HCT116 (cell line): ENCODE data around the gene PLA2G2F. TPM values are rescaled to one million over a fixed set of nuclear protein-coding genes. Genes with fewer than 3 reads are reported as not detected.

Experiments used
- ATAC-seq: fragments of 200-7000 bp; cut with Tn5 transposase; 2 replicates; pipeline ENCODE4 v1.9.1; 2020; ENCODE audit warnings: mild to moderate bottlenecking, moderate library complexity
- BruUV-seq: library from RNA; stranded (reverse); fragments of 400-500 nt; replicated peaks from 2 replicates; lab custom pipeline; 2021; lab: Mats Ljungman, UMichigan
- CTCF ChIA-PET: fragments of 300-600 bp; sonication (Branson Sonifier 250); formaldehyde crosslinking; loops from one replicate; lab custom pipeline; 2021; ENCODE audit warnings: antibody characterized with exemption; lab: Charles Lee
- POLR2A ChIA-PET: fragments of 300-600, 350-600 bp; sonication (Branson Sonifier 250); formaldehyde crosslinking; loops from one replicate; lab custom pipeline; 2021; ENCODE audit warnings: antibody characterized with exemption; lab: Charles Lee
- RAD21 ChIA-PET, 2 experiments: fragments of 300-600 bp; sonication (Branson Sonifier 250); formaldehyde crosslinking; loops; one replicate each; lab custom pipeline; 2023; ENCODE audit warnings: low total read pairs in 2 of 2; ENCODE audit not compliant: uncharacterized antibody in 2 of 2, unreplicated experiment in 2 of 2, low non-redundant PET in 1 of 2; lab: Charles Lee
- DNase-seq: peaks from one replicate; pipeline ENCODE4 v3.0.0-alpha.2; 2010; ENCODE audit warnings: low read depth, low spot score
- H2AFZ ChIP-seq: fragments of 200-600 bp; shearing (Covaris generic), sonication (generic); 2 replicates; pipeline ENCODE4 v1.6.1; 2017; ENCODE audit warnings: low read depth, mixed run types, mixed read lengths, antibody characterized with exemption, low read length; ENCODE audit not compliant: poor library complexity, severe bottlenecking
- H3K27ac ChIP-seq: 2 replicates; pipeline ENCODE4 v1.5.1; 2012; ENCODE audit warnings: low read depth, low read length
- H3K27me3 ChIP-seq: fragments of 200-600 bp; sonication (generic); 2 replicates; pipeline ENCODE4 v1.6.1; 2016; ENCODE audit warnings: mixed run types, low read length, mixed read lengths; ENCODE audit not compliant: insufficient read depth
- H3K36me3 ChIP-seq, 2 experiments: fragments of 200-500 bp in 1 of 2; fragments of 200-600 bp in 1 of 2; sonication (Bioruptor generic) in 1 of 2; sonication (generic) in 1 of 2; 2 replicates each; pipeline versions ENCODE4 v1.5.1 to v1.6.1; 2014 to 2016; ENCODE audit warnings: low read length in 2 of 2, inconsistent platforms in 1 of 2, mixed read lengths in 1 of 2, mixed run types in 1 of 2; ENCODE audit not compliant: insufficient read depth in 2 of 2, control insufficient read depth in 1 of 2
- H3K4me1 ChIP-seq, 2 experiments: fragments of 200-600 bp in 1 of 2; sonication (generic) in 1 of 2; 2 replicates each; pipeline versions ENCODE4 v1.5.1 to v1.6.1; 2012 to 2017; ENCODE audit warnings: low read length in 2 of 2, inconsistent platforms in 1 of 2, mild to moderate bottlenecking in 1 of 2, mixed read lengths in 1 of 2, mixed run types in 1 of 2, moderate library complexity in 1 of 2; ENCODE audit not compliant: insufficient read depth in 2 of 2, control insufficient read depth in 1 of 2
- H3K4me2 ChIP-seq: fragments of 200-600 bp; sonication (generic); 2 replicates; pipeline ENCODE4 v1.6.1; 2017; ENCODE audit warnings: mixed run types, low read length, mixed read lengths
- H3K4me3 ChIP-seq, 2 experiments: fragments of 200-600 bp in 1 of 2; sonication (generic) in 1 of 2; replicated peaks in 1 of 2; 2 replicates each; pipeline ENCODE4 v1.5.1; 2011 to 2016; ENCODE audit warnings: low read length in 2 of 2, control low read depth in 1 of 2, low read depth in 1 of 2, mild to moderate bottlenecking in 1 of 2, mixed read lengths in 1 of 2, mixed run types in 1 of 2
- H3K79me2 ChIP-seq: fragments of 200-600 bp; sonication (generic); 2 replicates; pipeline ENCODE4 v1.6.1; 2017; ENCODE audit warnings: mild to moderate bottlenecking, mixed run types, low read length, moderate library complexity, mixed read lengths; ENCODE audit not compliant: insufficient read depth
- H3K9ac ChIP-seq: fragments of 200-600 bp; sonication (generic); 2 replicates; pipeline ENCODE4 v1.6.1; 2016; ENCODE audit warnings: low read length, mixed read lengths
- H3K9me2 ChIP-seq: fragments of 200-600 bp; sonication (generic), shearing (Covaris generic); 2 replicates; pipeline ENCODE4 v1.6.1; 2017; ENCODE audit warnings: mixed run types, mild to moderate bottlenecking, moderate library complexity; ENCODE audit not compliant: insufficient read depth
- H3K9me3 ChIP-seq, 2 experiments: fragments of 200-500 bp in 1 of 2; fragments of 200-600 bp in 1 of 2; sonication (Bioruptor generic) in 1 of 2; sonication (generic) in 1 of 2; 2 replicates each; pipeline ENCODE4 v1.6.1; 2014 to 2017; ENCODE audit warnings: low read length in 2 of 2, mixed read lengths in 2 of 2, inconsistent platforms in 1 of 2, low read depth in 1 of 2, mild to moderate bottlenecking in 1 of 2, mixed run types in 1 of 2, moderate library complexity in 1 of 2; ENCODE audit not compliant: control insufficient read depth in 1 of 2, insufficient read depth in 1 of 2
- H4K20me1 ChIP-seq: fragments of 200-600 bp; sonication (generic), shearing (Covaris generic); 2 replicates; pipeline ENCODE4 v1.6.1; 2017; ENCODE audit warnings: mixed run types, mild to moderate bottlenecking, moderate library complexity; ENCODE audit not compliant: insufficient read depth
- CBX3 ChIP-seq: IDR thresholded peaks from 2 replicates; pipeline ENCODE4 v1.6.1; 2012; ENCODE audit warnings: low read depth
- CEBPB ChIP-seq: IDR thresholded peaks from 2 replicates; pipeline ENCODE4 v1.6.1; 2012; ENCODE audit warnings: low read depth
- POLR2A ChIP-seq: IDR thresholded peaks from 2 replicates; pipeline ENCODE4 v1.7.0; 2011; ENCODE audit warnings: borderline replicate concordance; ENCODE audit not compliant: insufficient read depth, insufficient read length; ENCODE audit errors: extremely low read depth
- SIN3A ChIP-seq: IDR thresholded peaks from 2 replicates; pipeline ENCODE4 v1.6.1; 2012; ENCODE audit warnings: low read depth
- YY1 ChIP-seq: IDR thresholded peaks from 2 replicates; pipeline ENCODE4 v1.6.1; 2011; ENCODE audit warnings: low read length, low read depth, moderate library complexity, mild to moderate bottlenecking; ENCODE audit not compliant: insufficient replicate concordance; ENCODE audit errors: extremely low read depth
- ZFX ChIP-seq: fragments of 450-650 bp; IDR thresholded peaks from 2 replicates; pipeline ENCODE4 v1.6.1; 2017
- intact Hi-C: fragments of 100-400 bp; cut with micrococcal nuclease; formaldehyde crosslinking; loops from 2 replicates; pipeline ENCODE4 v1.10.0; 2022
- total RNA-seq: library from RNA; stranded (reverse); gene quantifications from one replicate; pipeline ENCODE4 v1.2.1, GENCODE V29; 2021; ENCODE audit not compliant: unreplicated experiment
- TF ChIP-seq, protein P1 (sequence below): IDR thresholded peaks from 2 replicates; pipeline ENCODE4 v1.6.1; 2012; ENCODE audit warnings: low read depth
- TF ChIP-seq, protein P2 (sequence below), 3 experiments: fragments of 200-600 bp in 1 of 3; sonication (generic) in 1 of 3; IDR thresholded peaks in 2 of 3; conservative IDR thresholded peaks in 1 of 3; 2 replicates each; pipeline ENCODE4 v1.5.1; 2012 to 2017; ENCODE audit warnings: low read depth in 2 of 3, low read length in 2 of 3, antibody characterized with exemption in 1 of 3, borderline replicate concordance in 1 of 3, control low read depth in 1 of 3, mild to moderate bottlenecking in 1 of 3, mixed read lengths in 1 of 3, mixed run types in 1 of 3, moderate library complexity in 1 of 3; ENCODE audit not compliant: insufficient read depth in 1 of 3

The PLA2G2F gene
- total RNA-seq, 1 experiment from 2014 or later, result 0.12 TPM

DNA sequence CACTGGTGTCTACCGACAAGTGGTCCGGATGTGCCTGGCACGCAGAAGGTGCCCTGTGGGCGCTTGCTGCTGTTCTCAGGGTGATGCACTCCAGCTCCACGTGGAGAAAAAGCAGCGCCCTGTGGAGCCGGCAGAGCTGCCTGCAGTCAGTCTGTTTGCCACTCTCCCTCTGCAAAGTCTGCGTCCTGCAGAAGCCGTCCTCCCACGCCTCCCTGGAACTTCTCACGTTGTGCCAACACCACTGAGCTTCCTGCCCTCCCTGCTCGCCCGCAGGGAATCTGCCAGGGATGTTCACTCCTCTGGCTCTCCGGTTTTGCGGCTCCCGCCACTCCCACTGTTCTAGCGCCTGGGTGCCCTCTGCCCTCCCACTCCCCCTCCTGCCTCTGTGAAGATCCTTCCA, 26.9 kb downstream of the PLA2G2F start:
- Histone ChIP-seq H3K9ac (no peak overlapping the region), H4K20me1 (no peaks in the 10 kb centered on the region), H2AFZ (no peak overlapping the region), H3K4me1 (peaks cover 0 to 4% of the 10 kb centered on the region in 2 experiments; a peak in 1 of 4 replicates), H3K4me3 (no peak overlapping the region), H3K4me2 (no peak overlapping the region)
- ATAC-seq, result no peak
- CTCF ChIA-PET, result interaction anchor here (0.9 to 1.1 kb wide), 2 partner anchors 13 to 27 kb away, joined by 3 read pairs; no protein-coding TSS in a partner anchor
- TF ChIP-seq, protein P1, sequence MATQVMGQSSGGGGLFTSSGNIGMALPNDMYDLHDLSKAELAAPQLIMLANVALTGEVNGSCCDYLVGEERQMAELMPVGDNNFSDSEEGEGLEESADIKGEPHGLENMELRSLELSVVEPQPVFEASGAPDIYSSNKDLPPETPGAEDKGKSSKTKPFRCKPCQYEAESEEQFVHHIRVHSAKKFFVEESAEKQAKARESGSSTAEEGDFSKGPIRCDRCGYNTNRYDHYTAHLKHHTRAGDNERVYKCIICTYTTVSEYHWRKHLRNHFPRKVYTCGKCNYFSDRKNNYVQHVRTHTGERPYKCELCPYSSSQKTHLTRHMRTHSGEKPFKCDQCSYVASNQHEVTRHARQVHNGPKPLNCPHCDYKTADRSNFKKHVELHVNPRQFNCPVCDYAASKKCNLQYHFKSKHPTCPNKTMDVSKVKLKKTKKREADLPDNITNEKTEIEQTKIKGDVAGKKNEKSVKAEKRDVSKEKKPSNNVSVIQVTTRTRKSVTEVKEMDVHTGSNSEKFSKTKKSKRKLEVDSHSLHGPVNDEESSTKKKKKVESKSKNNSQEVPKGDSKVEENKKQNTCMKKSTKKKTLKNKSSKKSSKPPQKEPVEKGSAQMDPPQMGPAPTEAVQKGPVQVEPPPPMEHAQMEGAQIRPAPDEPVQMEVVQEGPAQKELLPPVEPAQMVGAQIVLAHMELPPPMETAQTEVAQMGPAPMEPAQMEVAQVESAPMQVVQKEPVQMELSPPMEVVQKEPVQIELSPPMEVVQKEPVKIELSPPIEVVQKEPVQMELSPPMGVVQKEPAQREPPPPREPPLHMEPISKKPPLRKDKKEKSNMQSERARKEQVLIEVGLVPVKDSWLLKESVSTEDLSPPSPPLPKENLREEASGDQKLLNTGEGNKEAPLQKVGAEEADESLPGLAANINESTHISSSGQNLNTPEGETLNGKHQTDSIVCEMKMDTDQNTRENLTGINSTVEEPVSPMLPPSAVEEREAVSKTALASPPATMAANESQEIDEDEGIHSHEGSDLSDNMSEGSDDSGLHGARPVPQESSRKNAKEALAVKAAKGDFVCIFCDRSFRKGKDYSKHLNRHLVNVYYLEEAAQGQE, result no peak
- TF ChIP-seq CBX3 (no peak), YY1 (no peak), POLR2A (no peak), SIN3A (no peak), ZFX (no peak), CEBPB (no peak)
- TF ChIP-seq, protein P2, sequence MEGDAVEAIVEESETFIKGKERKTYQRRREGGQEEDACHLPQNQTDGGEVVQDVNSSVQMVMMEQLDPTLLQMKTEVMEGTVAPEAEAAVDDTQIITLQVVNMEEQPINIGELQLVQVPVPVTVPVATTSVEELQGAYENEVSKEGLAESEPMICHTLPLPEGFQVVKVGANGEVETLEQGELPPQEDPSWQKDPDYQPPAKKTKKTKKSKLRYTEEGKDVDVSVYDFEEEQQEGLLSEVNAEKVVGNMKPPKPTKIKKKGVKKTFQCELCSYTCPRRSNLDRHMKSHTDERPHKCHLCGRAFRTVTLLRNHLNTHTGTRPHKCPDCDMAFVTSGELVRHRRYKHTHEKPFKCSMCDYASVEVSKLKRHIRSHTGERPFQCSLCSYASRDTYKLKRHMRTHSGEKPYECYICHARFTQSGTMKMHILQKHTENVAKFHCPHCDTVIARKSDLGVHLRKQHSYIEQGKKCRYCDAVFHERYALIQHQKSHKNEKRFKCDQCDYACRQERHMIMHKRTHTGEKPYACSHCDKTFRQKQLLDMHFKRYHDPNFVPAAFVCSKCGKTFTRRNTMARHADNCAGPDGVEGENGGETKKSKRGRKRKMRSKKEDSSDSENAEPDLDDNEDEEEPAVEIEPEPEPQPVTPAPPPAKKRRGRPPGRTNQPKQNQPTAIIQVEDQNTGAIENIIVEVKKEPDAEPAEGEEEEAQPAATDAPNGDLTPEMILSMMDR (IDR thresholded peaks at IDR 0.05 in 2 of 3, conservative IDR thresholded peaks at IDR 0.05 in 1 of 3; ENCODE audit: borderline replicate concordance in 1 of 3, insufficient read depth in 1 of 3, low read depth in 2 of 3, low read length in 2 of 3), result no peak
- TF ChIP-seq, all 23 proteins: peak for 0
- Histone ChIP-seq H3K79me2 (no peaks in the 10 kb centered on the region), H3K36me3 (no peaks in the 10 kb centered on the region), H3K9me3 (peaks cover 0 to 3% of the 10 kb centered on the region in 2 experiments; a peak in 1 of 4 replicates), H3K27me3 (no peaks in the 10 kb centered on the region), H3K9me2 (no peaks in the 10 kb centered on the region), H3K27ac (no peak overlapping the region)
- ChIA-PET POLR2A (no interaction called here), RAD21 (no interaction called here)
- BruUV-seq, result no TSS peak
- intact Hi-C loops, result loop anchor here (5.0 kb wide), 1 partner anchor 326 kb away; no protein-coding TSS in a partner anchor
- no peak for DNase-seq
